Tongue (tissue), 2 donors: Measurements from ENCODE around the gene GAL3ST2. TPM values are rescaled to one million over a fixed set of nuclear protein-coding genes. Genes with fewer than 3 reads are reported as not detected.
"Not testable (repeated sequence)": the region's sequence is repeated elsewhere in the genome, so short reads cannot be mapped to it uniquely, and the experiment has no call there.

Experiments used
- DNase-seq: peaks from one replicate; pipeline ENCODE4 v3.0.0-alpha.2; 2015
- total RNA-seq: library from RNA; depleted of rRNA; stranded (reverse); fragments of >200 nt; gene quantifications from one replicate; pipeline ENCODE4 v1.2.3, GENCODE V29; 2014

Gene GAL3ST2
- total RNA-seq, 1 donor from 2014 or later: not detected

DNA sequence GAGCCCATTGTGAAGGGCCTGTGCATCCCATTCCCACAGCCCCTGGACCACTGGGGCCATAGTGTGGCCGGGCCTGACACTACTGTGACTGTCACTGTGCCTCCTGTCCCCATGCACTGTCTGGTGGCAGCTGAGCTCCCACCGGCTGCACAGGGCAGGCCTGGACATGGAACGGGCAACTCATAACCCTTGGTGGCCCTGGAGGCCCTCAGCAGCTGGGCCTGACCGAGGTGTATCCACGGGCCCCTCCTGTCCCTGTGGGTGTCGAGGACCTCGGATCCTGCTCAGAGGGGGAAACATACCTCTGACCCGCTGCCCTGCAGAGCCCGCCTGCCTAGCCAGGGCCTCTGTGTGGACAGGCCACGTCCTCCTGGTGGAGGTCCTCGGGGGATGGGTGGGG lies 7.8 kb upstream of the GAL3ST2 start:
- no peak for DNase-seq

DNA sequence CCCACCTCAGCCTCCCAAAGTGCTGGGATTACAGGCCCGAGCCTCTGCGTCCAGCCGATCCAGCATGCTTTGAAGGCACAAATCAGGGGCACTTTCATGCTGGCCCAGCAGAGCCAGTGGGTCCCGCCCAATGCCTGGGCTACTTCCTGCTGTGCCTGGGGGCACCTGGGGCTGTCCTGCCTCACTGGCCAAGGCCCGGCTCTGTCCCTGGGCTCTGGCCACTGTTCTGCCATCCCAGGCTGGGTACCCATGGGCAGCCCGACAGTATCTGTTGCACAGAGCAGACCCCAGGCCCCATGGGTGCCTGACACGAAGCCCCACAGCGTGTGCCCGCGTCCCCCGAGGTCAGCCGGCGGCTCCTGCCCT lies 6.8 kb upstream of the GAL3ST2 start:
- no peak for DNase-seq

DNA sequence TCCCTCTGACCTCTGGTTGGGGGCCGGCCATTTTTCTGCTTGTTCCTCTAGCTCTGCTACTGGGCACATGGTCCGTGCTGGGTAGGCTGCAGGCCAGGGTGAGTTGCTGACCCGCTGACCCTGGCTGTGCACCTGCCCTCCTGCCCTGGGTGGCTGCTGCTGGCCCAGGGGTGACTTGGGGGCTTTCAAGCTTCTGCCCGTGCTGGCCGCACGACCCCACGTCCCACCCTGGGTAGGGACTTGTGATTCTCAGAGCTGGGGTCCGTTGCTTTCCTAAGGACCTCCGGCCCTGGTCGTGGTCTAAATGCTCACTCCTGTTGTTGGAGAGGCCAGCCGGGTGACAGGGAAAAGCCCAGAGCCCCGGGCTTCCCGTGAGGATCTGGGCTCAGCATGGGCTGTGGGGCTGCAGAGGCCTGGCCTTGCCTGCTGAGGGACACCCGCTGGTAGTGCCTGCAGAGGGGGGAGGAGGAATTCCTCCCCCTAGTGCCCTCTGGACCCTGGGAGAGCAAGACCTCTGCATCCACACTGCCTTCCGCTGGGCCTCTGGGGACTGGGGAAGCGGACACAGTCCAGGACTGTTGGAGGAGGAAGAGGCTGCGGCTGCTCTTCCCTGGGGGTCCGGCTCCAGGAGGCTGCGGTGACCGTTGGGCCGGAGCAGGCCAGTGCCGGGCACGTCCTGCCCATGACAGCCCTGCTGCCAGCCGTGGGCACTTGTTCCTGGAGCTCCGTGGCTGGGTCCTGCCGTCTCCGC lies 6.3 kb upstream of the GAL3ST2 start:
- DNase-seq: no peak

DNA sequence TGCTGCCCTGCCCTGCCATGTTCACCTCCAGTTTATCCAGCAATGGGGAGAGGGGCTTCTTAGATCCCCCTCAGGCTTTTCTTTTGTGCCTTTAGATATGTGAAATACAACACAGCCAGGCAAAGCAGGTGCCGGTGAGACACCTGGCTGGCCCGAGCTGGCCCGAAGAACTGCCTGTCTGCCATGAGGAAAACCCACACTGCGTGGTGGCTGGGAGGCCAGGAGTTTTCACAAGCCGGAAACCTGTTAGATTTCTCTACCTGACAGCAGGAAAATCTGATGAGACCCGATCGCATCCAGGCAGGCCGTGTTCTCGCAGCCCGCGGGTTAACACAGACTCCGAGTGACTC lies 5.7 kb upstream of the GAL3ST2 start:
- DNase-seq: no peak

DNA sequence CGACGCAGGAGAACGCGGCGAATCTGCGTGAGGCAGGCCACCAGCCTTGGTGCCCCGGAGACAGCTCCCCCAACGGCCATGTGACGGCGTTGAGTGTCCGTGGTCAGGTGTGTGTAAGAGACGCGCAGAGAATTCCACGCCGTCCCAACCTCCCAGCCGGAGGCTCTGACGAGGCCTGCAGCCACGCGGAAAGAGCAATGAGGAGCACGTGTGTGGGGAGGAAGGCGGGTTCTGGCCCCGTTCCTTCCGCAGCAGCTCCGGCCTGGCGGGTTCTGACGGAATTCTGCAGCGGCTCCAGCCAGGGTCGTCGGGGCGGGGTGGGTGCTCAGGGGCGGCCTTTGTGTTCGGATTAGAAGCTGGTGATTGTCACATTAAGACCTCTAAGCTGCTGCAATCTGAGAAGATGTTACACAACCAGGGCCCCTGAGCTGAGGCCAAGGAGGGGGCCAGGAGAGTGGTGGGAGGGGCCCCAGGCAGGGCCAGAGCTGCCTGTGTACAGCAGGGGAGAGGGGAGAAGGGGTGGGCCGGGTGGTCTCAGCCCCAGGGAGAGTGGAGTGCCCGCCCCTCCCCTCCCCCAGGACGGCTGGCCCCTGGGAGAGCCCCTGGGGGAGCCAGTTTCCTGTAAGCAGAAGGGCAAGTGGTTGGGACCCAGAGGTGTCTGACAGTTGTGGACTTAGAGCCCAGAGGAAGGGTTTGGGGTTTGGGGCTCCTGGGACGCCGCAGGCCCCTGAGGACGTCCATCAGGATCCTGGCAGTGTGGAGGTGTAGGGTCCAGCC lies 5.1 kb upstream of the GAL3ST2 start:
- DNase-seq: peak; percentile 48

DNA sequence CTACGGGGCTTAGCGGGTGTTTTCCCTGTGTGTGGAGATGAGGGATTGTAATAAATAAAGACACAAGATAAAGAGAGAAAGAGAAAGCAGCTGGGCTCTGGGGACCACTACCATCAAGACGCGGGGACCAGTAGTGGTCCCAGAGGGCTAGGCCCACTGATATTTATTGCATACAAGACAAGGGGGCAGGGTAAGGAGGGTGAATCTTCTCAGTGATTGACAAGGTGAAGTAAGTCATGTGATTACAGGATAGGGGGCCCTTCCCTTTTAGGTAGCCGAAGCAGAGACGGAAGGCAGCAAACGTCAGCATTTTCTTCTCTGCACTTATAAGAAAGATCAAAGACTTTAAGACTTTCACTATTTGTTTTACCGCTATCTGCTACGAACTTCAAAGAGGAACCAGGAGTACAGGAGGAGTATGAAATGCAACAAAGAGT lies 4.5 kb upstream of the GAL3ST2 start:
- no peak for DNase-seq

DNA sequence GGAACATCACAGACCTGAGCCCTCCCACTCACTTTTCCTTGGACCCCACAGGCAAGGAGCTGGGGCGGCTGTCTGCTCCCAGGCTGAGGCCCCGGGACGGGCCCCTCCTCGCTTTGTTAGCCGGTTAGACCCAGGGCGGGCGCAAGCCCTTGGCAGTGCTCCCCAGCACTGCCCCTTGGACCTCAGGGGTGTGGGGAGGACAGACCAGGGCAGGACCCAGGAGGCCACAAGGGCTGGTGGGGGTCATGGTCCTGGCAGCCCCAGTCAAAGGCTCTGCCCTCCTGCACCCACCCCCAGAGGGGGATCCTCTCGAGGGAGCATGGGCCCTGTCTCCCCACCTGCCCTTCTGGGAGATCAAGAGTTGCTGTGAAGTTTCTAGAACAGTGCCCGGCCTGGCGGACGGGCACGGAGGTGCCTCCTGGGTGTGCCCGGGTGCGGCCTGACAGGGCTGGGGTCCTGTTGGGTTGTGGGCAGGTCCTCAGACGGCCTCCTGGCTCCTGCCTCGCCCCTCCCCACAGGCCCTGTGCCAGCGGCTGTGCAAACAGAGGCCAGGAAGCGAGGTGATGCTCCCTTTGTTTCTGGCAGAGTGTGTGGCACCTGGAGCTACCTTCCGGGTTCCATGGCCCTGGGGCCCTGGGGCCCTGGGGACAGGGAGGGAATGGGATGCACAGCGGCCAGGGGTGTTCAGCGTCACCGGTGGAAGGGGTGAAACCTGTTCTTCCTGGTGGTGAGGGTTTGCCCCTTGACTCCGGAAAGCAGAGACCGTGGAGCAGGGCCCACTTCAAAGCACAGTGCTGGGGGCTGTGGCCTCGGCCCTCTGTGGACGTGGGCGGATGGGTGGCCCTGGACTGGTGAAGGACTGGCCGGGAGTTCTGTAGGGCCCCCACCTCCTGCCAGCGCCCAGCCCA lies 2.9 kb upstream of the GAL3ST2 start:
- DNase-seq: no peak

DNA sequence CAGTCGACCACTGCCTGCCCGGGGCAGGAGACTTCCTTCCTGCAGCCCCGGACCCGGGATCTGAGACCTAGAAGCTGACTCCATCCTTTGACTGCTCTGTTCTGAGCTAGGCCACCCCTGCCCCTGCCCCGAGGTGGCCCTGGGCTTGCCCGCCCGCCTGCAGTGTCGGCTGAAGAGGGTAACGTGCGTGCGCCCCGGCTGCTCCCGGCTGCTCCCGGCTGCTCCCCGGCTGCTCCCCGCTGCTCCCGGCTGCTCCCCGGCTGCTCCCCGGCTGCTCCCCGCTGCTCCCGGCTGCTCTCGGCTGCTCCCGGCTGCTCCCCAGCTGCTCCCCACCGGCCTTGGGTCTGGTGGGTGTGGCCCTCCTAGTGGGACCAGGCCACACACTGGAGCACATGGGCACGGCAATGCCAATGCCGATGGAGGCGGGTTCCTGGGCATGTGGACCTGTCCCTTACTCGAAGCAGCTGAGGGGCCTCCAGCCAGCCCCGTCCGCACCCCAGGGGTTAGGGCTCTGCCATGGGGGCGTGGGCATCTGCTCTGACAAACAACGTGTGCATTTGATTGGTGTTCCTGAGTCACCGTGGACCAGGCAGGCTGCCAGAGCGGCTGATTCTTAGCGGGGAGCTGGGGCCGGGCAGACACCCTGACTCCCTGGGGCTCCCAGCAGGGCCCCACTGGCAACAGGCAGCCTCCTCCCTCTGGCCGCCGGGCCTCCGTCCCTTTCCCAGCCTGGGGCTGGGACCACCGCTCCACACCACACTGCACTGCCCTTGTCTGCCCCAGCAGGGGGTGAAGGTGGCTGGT lies 2.0 kb upstream of the GAL3ST2 start:
- no peak for DNase-seq

DNA sequence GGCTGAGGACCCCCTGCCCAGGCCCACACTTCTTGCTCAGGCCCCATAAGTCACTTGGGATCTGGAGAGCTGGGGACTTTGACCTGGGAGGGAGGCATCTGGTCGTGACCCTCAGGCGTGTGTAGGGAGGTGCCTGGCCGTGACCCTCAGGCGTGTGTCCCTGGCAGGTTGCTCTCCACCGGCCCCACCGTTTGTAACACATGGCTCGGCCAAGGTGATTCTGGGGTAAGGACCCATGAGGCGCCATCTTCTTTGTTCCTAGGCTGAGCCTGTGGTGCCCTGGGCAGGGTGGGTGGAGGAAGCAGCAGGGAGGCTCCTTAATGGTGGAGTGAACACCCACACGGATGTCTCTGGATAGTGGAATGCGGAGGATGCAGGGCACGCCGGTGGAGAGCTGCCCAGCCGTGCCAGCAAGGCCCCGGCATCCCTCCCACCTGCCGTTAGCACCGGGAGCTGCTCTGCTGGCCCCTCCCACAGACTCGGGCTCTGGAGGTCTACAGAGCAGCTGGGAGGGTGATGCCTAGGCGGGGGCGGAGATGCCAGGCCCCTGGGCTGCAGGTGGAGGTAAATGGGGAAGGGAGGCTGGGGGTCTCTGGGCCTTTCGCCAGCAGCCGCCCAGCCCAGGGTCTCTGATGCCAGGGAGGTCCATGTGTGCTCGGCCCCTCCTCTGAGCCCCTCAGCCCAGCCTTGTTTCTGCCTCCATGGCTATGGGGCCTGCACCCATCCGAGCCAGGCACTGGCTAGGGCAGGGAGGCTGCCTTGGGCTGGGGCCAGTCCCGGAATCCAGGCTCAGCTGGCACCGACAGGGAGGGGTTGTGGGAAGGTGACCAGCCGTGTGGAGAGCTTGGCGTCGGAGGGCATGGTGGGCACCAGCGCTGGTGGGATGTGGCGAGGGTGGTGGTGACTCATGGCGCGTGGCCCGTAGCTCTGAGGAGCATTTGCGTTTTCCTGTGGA lies 1.1 kb upstream of the GAL3ST2 start:
- no peak for DNase-seq

DNA sequence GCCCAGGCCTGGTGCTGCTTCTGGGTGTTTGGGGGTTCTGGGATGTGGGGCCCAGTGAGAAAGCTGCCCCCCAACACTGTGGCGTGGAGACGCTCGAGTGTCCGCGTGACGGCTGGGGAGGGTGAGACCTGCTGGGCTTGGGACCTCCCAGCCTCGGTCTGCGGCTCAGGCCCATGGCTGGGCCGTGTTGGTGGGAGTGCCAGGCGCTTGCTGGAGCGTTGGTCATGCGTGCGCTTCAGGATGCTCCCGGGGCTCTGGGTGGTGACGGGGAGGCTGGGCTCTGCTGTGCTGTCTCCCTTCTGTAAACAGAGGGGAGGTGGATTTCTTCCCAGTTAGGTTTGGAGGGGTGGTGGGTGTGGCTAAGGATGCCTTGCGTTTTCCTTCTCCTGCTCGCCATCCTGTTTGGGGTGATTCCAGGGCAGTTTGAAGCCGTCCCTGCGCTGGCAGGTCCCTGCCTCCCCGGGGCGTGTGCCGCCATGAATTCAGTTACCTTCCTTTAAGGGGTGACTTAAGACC lies 606 bp downstream of the GAL3ST2 start:
- no peak for DNase-seq

DNA sequence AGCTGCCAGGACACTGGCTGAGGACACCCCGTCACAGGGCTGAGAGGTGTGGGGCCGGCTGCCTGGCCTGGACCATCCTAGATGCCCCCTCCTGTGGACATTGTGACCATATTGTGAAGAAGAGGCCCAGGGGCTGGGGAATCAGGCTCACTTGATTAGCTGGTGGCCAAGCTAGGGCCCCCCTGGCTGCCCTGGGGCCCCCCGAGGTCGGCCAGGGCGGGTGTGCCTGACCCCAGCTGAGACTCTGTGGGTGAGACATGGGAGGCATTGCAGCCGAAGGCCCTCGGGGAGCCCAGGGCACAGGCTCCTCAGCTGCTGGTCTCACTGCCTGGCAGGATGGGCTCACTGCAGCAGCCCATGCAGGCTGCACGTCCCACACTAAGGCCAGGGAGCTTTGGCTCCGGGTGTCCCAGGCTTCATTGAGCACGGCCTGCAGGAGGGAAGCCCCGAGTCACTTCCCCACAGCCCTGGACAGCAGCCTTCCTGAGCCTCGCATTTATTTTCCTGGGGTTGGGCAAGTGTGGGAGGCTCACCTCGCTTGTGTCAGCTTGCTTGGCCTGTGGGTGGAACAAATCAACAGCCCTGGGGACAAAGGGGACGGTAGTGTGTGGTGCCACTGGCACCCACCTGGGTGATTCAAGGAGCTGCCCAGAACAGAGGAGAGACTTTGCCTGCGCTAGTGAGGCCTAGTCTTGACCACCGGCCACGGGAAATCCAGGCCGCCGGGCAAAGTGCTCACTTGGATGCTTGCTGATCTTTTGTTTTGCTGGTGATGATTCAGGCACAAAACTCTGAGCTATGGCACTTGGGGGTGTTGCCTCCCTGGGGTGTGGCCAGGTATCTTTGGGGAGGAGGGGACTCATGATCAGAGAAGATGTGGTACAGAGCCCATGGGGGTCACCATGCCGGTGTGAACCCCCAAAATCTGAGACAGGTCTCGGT lies 1.3 kb downstream of the GAL3ST2 start:
- DNase-seq: no peak

DNA sequence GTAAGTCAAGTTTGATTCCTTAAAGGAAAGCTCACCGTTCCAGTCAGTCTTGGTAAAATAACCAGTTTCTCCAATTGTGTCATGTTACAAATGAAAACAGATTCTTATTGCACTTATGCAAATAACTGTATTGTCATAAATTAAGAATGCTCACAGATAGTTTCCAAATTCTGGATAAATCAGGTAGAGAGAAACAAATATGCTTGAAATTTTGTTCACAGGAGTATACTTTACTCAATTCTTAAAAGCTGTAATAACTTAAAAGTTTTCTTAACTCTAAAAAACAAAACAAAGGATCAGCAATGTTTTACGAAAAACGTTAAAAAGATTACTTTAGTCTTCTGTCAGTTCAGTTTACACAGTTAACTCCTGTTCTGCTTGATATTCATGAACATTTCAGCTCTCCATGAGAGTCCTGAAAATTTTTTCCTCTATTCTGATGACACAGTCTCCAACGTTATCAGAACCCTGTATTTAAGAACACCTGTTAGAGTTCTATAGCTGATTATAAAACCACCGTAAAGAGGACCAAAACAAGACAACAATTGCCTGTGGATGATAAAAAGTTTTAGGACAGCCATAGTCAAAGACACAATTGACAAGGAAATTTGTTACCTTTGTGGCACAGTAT lies 4.4 kb downstream of the GAL3ST2 start:
- DNase-seq: no peak

DNA sequence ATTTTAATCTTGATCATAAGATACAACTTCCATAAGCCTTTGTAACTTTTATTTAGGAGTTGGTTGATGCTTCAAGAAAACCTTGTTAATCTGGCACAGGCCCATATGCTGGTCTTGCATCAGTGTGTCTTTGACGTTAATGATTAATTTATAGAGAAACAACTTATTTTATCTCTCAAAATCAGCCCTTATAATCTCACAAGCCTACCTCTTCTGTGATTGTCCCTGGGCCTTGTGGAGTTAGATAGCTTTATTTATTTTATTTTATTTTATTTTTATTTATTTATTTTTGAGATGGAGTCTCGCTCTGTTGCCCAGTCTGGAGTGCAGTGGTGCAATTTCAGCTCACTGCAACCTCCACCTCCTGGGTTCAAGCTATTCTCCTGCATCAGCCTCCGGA lies 5.4 kb downstream of the GAL3ST2 start:
- not testable (repeated sequence) for DNase-seq

DNA sequence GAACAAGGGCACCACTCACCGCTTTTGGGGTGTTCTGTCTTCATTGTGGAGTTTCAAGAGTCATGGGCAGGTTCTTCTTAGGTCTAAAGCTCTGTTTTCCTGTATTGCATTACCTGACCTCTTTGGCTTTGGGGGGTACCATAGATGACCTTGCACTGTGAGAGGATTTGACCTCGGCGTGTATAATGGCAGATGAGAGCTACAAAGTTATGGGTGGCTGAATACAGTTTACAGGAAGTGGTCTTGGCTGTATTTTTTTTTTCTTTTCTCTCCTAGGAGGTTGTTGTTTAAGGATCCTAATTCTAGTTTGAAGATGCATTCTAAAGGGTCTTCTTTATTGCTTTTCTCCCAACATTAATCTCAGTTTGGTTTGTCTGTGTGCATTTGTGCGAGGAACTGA lies 11.5 kb downstream of the GAL3ST2 start:
- no peak for DNase-seq

DNA sequence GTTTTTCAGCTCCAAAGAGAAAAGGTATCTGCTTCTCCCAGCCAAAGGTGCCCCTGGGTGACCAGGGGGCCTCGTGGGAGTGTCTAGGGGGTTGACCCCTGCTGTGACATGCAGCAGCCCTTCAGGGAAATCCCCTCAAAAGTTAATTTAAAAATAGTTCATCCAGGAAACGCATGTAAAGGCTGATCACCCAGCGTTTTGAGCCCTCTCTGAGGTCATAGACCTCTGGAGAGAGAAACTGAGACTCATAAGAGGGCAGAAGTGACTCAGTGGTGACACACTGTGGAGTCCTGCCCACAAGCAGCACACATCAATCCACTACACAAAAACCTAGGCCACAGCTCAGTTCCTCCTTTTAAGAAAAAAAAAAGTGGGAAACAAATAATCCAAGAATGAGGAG lies 11.9 kb downstream of the GAL3ST2 start:
- DNase-seq: no peak

DNA sequence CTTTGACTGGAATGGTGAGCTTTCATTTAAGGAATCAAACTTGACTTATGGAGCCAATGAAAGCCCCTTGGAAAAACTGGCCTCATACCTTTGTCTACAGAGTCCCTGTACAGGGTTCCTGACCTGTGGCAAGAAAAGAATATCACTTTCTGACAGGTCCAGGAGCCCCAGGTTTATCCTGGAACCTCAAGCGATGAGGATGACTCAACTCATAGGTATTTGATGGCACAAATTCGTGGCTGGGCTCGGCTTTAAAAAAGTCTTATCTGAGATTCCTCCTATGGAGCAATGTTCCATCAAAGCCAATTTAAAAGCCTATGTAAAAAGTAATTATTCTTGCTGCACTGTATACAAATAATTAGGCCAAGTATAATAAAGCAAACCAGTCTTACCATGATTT lies 14.8 kb downstream of the GAL3ST2 start:
- DNase-seq: not testable (repeated sequence)

DNA sequence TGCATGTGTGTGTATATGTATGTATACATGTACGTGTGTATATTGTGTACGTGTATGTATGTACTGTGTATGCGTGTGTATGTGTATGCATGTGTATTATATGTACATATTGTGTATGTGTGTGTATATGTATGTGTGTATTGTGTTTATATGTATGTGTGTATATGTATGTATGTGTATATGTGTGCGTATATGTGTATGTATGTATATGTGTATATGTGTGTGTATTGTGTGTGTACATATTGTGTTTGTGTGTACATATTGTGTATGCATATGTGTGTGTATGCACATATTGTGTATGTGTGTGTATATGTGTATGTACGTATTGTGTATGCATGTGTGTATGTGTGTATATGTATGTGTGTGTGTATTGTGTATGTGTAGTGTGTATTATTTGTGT lies 16.8 kb downstream of the GAL3ST2 start:
- no peak for DNase-seq

DNA sequence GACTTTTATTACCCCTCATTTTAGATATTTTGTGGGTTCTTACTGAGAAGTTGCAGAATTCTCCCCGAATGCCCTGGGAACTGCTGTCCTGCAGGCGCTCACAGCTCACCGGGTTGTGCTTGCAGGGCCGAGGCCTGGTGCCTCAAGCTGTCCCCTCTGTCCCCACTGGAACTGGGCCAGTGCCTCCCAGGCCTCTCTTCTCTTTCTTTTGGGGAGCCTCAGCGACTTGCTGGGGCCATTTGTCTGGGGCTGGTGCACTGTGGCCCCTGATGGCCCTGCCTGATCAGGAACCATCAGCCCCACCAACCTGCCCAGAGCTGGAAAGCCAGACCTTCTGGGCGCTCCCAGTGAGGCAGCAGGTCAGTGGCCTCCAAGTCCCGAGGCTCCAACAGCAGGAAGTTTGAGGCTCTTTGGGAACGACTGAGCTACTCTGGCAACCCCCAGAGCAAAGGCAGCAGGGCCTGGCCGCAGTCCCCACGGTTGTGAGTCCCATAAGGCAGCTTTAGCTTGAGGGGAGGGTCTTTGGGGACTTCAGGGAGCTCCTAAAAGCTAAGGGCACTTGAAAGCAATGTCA lies 17.7 kb downstream of the GAL3ST2 start:
- DNase-seq: no peak
